ENCODE results near the gene PHYH.
"Not testable (repeated sequence)": the region's sequence is repeated elsewhere in the genome, so short reads cannot be mapped to it uniquely, and the experiment has no call there.

PHYH gene

GRCh38 chr10:13270877-13271551 lies 28.9 kb downstream of the PHYH start:
- no peak for DNase-seq

GRCh38 chr10:13268841-13269240 lies 31.0 kb downstream of the PHYH start:
- DNase-seq, result no peak

DNA sequence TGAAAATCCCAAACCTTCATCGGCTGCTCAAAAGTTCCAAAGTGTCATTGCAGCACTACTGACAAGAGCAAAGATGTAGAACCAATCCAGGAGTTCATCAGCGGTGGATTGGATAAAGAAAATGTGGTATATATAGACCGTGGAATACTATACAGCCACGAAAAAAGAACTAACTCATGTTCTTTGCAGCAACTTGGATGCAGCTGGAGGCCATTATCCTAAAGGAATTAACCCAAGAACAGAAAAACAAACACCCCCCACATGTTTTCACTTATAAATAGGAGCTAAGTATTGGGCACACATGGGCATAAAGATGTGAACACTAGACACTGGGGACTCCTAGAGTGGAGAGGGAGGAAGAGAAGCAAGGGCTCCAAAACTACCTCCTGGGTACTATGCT lies 31.6 kb downstream of the PHYH start:
- DNase-seq, result no peak

- DNase-seq, result no peak
These were observed 36.3 kb downstream of the PHYH start for GRCh38 chr10:13263591-13263990.

DNA sequence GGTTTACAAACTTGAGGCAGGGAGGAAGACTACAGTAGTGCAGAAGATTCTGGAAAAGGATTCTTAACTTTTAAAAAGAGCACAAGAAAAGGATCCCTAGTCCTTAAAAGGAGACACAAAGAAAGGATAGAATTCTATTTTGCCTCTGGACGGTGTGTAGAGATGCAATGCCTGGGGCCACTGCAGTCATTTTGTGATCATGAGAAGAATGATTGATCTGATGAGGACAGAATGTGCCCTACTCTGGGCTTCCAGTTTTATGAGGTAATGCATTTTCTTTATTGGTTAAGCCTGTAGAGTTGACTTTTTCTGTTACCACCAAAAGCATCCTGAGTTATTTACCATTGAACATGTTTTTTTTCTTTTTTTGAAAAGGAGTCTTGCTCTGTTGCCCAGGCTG lies 37.4 kb downstream of the PHYH start:
- DNase-seq, result no peak

DNA sequence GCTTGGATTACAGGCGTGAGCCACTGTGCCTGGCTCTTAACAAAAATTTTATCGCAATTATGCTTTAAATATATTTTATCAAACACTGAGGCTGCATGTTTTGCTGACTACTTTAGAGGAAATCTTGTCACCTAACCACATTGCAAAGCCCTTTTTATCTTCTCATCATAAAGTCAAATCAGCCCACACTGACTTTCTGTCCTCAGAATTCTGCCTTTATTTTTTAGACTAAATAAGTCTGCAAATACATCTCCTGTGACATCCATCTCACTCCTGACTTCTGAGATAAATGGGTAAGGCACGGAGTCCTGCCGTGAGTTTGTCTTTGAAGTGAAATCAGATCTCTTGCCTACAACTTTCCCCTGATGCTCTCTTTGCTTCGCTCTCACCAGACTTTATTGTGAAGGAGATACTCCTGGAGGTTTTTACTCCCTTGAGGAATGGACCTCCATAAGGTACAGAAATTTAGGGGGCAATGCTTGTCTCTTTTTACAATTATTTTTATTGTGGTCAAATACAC lies 42.2 kb downstream of the PHYH start:
- no peak for DNase-seq

- DNase-seq, result no peak
These were observed 43.2 kb downstream of the PHYH start for GRCh38 chr10:13256627-13257026.

- no peak for DNase-seq
These were observed 46.1 kb downstream of the PHYH start for GRCh38 chr10:13253726-13254125.

DNA sequence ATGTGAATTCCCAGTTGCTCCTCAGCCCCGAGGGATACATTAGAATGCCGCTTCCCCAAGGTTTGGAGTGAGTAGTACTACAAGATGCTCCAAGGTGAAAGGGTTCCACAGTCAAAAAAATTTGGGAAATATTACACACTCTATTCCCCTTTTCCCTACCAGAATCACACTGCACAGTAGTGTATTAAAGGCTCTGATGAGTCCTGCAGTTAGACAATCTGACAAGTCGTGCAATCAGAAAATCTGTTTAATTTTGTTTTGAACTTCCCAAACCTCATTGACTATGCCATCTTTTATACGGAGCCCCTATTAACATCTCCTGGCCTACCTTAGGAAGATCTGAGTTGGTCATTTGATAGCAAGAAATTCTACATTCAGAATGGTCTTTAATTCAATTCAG lies 52.1 kb downstream of the PHYH start:
- no peak for DNase-seq

- no peak for DNase-seq
These were observed 52.6 kb downstream of the PHYH start for GRCh38 chr10:13247246-13247645.

- DNase-seq, result not testable (repeated sequence)
These were observed 57.6 kb downstream of the PHYH start for GRCh38 chr10:13242260-13242659.

GRCh38 chr10:13241613-13242012 lies 58.3 kb downstream of the PHYH start:
- no peak for DNase-seq

DNA sequence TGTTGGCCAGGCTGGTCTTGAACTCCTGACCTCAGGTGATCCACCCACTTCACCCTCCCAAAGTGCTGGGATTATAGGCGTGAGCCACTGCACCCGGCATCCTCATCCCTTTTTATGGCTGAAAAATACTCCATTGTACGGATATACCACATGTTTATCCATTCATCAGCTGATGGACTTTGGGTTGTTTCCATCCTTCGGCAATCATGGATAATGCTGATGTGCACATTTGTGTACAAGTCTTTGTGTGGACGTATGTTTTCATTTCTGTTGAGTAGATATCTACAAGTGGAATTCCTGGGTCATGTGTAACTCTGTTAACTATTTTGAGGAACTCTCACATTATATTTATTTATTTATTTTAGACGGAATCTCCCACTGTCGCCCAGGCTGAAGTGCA lies 59.9 kb downstream of the PHYH start:
- DNase-seq, result no peak

DNA sequence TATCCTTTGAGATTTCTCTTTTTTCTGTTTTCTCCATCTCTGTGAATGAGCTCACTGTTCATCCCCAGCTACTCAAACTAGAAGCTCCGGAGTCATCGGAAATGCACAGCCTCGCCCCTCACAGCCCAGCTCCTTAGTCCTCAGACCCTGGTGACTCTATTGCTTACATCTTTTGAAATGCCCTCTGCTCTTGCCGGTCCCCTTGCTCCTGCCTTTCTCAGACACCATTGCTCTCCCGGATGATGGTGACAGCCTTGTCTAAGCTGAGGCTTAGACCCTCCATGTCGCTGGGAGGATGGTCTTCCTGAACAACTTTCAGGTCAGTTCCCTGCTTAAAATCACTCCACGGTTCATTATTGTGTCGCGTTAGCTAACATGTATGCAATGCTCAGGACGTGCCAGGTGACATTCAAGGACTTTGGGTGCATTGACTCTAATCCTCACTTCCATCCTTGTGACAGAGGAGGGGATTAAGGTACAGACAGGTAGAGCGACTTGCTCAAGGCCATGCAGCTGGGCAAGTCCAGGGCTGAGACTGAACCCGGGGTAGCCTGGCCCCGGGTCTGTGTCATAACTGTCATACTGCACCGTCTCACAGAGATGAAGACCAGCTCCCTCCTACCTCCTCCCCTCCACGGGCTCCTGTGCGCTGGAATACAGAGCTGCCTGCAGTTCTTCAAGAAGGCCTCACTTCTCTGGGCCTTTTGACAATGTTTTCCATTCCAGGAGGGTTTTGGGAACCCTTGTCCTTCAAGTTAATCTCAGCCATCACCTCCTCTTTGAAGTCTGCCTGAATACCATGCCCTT lies 61.4 kb downstream of the PHYH start:
- DNase-seq, result no peak

- DNase-seq, result no peak
These were observed 63.2 kb downstream of the PHYH start for GRCh38 chr10:13236638-13237037.

DNA sequence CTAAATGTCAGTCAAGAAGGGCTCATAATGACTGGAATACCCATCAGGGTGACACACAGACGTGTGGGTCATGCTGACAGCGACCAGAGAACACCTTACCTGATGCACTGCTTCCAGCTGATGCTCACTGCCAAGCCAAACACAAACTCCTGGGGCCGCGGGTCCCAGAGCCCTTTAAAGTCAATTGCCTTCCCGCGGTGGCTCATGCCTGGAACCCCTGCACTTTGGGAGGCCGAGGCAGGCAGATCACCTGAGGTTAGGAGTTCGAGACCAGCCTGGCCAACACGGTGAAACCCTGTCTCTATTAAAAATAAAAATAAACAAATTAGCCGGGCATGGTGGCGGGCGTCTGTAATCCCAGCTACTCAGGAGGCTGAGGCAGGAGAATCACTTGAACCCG lies 65.1 kb downstream of the PHYH start:
- not testable (repeated sequence) for DNase-seq

DNA sequence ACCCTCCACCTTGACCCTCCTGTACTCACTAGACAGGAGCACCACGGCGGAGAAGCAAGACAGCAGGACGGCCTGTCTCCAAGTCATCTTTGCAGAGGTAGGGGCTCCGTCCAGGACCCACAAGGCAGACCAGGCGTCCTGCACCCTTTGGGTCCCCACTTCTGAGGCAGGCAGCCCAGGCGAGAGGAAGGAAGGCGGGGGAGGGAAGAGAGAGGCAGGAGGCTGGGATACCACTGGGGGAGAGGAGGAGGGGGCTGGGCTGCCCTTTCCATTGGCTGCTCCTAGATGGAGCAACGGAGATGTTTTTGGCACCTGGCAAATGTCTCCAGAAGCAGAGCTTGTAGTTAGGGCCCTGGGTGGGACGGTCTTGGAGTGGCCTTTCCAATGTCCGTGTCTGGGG lies 65.7 kb downstream of the PHYH start, which contains the start of gene UCMA:
UCMA (minus strand) TSS at position 203 of the 400 bp plus-strand sequence; CDS start at position 87, 116 bp downstream.
- no peak for DNase-seq

DNA sequence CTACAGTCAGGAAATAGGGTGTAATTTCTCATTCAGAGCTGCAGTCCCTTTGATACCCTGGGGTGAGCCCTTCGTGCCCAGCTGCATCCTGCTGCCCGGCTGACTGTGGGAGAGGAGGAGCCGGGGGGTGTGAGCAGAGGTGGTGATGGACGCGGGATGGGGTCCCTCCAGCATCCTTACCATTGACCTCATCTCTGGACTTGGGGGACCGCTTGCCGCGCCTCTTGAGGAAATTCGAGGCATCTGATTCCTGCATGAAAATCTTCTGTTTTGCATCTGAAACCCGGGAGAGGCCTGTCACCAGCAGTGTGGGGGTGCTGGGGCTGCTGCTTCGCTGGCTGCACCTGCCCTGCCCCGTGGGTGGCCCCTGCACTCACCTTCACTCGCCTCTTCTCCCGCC lies 66.5 kb downstream of the PHYH start:
- no peak for DNase-seq

- DNase-seq, result no peak
These were observed 68.1 kb downstream of the PHYH start for GRCh38 chr10:13231808-13232207.

DNA sequence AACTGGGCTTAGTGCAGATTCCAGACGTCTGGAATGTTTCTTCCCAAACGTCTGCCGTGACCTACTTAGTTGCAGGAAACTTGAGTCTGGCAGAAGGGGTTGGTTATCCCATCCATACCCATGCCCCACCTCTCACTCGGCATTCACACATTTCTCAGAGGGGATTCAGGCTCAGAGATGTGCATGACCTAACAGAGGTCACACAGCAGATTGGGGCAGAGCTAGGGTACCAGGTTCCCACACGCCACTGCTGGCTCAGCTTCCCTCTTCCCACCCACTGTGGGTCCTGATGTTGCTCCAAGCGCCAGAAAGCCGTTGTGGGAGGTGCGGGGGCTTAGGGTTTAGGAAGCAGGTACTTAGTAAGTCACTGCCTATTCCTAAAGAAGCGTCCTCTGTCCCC lies 68.7 kb downstream of the PHYH start:
- DNase-seq, result no peak

Measured in NCI-H69 (cell line).